ENCODE data around the gene CDC45. TPM values are rescaled to one million over a fixed set of nuclear protein-coding genes. Genes with fewer than 3 reads are reported as not detected.

CDC45 gene
- total and polyA plus RNA-seq, 5 experiments from 2014 or later: 0.69 to 2.7 (median 1.5) TPM; not detected in 1

DNA sequence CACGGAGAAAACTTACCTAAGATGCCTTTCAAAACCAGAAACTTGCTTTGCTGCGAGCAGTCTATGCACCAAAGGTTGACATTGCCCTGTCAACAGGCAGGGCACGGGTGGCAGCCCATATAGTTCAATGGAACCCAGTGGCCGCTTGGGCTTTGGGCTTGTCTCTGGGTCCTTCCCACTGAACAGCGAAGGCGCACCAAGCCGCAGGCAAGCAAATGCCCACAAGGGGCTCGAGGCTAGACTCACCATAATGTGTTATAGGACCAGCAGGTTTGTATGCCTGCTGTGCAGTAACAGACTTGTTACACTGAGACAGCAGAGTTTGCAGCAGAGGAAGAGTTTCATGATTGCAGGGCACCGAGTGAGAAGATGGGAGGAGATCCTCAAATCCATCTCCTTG is 24.1 kb downstream of the CDC45 start:
- Mint-ChIP-seq H3K27ac (no peak overlapping the region), H3K27me3 (no peaks in the 10 kb centered on the region), H3K36me3 (no peaks in the 10 kb centered on the region), H3K4me1 (peaks cover 14 to 23% (median 15%) of the 10 kb centered on the region in 4 donors), H3K9me3 (no peaks in the 10 kb centered on the region), H3K4me3 (no peak overlapping the region)
- DNase-seq (no peak), ATAC-seq (no peak)
- POLR2A ChIA-PET: no interaction called here

DNA sequence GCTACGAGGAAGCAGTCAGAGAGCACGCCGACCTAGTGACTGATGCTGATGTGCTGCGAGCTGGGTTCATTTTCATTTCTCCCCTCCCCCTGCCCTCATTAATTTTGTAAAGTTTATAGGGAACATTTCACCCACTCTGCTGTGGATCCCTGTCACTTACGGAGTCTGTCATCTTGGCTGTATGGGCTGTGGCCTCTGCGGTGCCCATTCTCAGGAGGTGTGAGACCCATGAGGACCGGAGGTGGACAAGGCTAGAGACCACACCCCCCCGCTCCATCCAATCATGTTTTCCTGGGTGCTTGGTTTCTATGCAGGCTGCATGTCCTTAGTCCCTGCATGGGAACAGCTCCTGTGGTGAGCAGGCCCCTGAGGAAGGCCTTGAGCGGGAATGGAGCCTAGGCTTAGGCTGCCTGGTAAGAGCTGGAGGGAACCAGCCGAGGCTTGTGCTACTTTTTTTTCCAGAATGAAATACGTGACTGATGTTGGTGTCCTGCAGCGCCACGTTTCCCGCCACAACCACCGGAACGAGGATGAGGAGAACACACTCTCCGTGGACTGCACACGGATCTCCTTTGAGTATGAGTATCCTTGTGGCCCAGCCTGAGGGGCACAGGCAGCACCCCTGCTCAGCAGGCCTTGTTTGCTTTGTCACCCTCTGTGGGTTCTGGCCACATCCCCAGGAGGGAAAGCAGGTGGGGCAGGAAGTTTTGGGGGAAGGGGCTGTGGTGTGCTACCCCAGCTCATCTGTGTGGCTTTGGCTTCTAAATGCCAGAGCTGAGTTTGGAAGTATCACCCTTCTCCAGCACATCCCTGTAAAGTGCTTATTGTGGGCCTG is 25.4 kb downstream of the CDC45 start:
- H3K27me3 Mint-ChIP-seq: no peaks in the 10 kb centered on the region
- ATAC-seq (peak in 1 of 2 donors; percentile 43), DNase-seq (peak in 2 of 10 donors; percentile 23 to 26)
- H3K27ac Mint-ChIP-seq: peak overlapping the region in 6 of 10 donors; percentile 24 to 91 (median 84)
- H3K4me3 Mint-ChIP-seq: peak overlapping the region in 6 of 10 donors; percentile 42 to 64 (median 56)
- peaks cover 12 to 23% (median 15%) of the 10 kb centered on the region in 4 donors for H3K4me1 Mint-ChIP-seq
- no peaks in the 10 kb centered on the region for H3K36me3 Mint-ChIP-seq
- no peaks in the 10 kb centered on the region for H3K9me3 Mint-ChIP-seq
- POLR2A ChIA-PET: no interaction called here

DNA sequence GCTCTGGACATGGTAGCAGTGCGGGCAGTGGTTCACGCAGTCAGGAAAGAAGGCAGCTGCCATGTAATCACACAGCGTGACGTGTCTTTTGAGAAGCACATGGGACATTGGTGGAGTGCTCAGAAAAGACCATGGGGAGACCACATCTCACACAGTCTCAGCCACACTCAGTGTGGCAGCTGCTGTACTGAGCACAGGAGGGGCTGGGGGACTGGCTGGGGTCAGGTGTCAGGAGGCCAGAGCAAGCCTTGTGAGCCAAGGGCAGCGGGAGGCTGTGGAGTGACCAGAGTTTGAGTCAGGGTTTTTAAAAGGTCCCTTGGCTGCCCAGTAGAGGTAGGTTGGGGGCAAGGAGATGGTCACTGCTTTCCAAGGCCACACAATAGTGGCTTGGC is 26.0 kb downstream of the CDC45 start:
- ATAC-seq: peak in 1 of 2 donors; percentile 8
- Mint-ChIP-seq H3K27me3 (no peaks in the 10 kb centered on the region), H3K4me3 (peak overlapping the region in 6 of 10 donors; percentile 22 to 64 (median 56)), H3K27ac (peak overlapping the region in 4 of 10 donors; percentile 82 to 91 (median 88)), H3K4me1 (peaks cover 12 to 23% (median 15%) of the 10 kb centered on the region in 4 donors), H3K36me3 (no peaks in the 10 kb centered on the region), H3K9me3 (no peaks in the 10 kb centered on the region)
- POLR2A ChIA-PET: no interaction called here
- no peak for DNase-seq

- no peaks in the 10 kb centered on the region for H3K27me3 Mint-ChIP-seq
- H3K4me3 Mint-ChIP-seq: peak overlapping the region in 2 of 10 donors; percentile 40 to 64
- no peaks in the 10 kb centered on the region for H3K36me3 Mint-ChIP-seq
- no peak for DNase-seq
- no peak for ATAC-seq
- POLR2A ChIA-PET: interaction anchor here (1.3 kb wide), 1 partner anchor 27 kb away, joined by 3 read pairs; the partner anchor contains the start of gene CDC45
- H3K9me3 Mint-ChIP-seq: no peaks in the 10 kb centered on the region
- peaks cover 12 to 23% (median 15%) of the 10 kb centered on the region in 4 donors for H3K4me1 Mint-ChIP-seq
- peak overlapping the region in 3 of 10 donors; percentile 87 to 91 (median 89) for H3K27ac Mint-ChIP-seq
Observed at GRCh38 chr22:19506212-19506611, 26.5 kb downstream of the CDC45 start.

GRCh38 chr22:19507534-19507861 is 27.8 kb downstream of the CDC45 start:
- Mint-ChIP-seq H3K27ac (peak overlapping the region in 1 of 10 donors; percentile 47), H3K4me1 (peaks cover 12 to 23% (median 15%) of the 10 kb centered on the region in 4 donors)
- POLR2A ChIA-PET: interaction anchor here (1.3 kb wide), 1 partner anchor 28 kb away, joined by 3 read pairs; the partner anchor contains the start of gene CDC45

GRCh38 chr22:19508024-19508776 is 28.5 kb downstream of the CDC45 start:
- ATAC-seq (no peak), DNase-seq (no peak)
- no peak overlapping the region for H3K27ac Mint-ChIP-seq
- POLR2A ChIA-PET: no interaction called here
- no peaks in the 10 kb centered on the region for H3K36me3 Mint-ChIP-seq
- no peaks in the 10 kb centered on the region for H3K9me3 Mint-ChIP-seq
- H3K4me1 Mint-ChIP-seq: peaks cover 12 to 23% (median 15%) of the 10 kb centered on the region in 4 donors
- no peaks in the 10 kb centered on the region for H3K27me3 Mint-ChIP-seq
- no peak overlapping the region for H3K4me3 Mint-ChIP-seq

More at GRCh38 chr22:19507534-19507861, 27.8 kb downstream of the CDC45 start:
- Mint-ChIP-seq H3K9me3 (no peaks in the 10 kb centered on the region), H3K27me3 (no peaks in the 10 kb centered on the region), H3K36me3 (no peaks in the 10 kb centered on the region), H3K4me3 (no peak overlapping the region)
- no peak for DNase-seq
- no peak for ATAC-seq

DNA sequence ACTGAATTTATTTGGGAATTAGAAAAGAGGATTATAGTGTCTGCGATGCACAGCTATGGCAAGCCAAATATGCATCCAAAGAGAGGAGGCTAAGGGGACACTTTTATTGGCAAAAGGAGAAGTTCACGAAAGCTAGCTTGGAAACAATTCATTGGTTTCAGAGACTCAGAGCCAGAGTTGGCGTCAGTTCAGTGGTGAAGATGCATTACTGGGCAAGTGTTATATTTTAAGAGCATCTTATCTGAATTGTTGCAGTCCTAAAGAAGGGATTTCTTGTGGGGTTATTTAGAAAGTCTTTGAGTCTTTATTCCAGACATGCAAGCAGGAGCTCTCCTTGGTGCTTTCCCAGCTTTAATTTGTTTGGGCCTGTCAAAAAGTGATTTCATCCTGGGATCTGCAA is 29.5 kb downstream of the CDC45 start:
- Mint-ChIP-seq H3K36me3 (peaks cover 0 to 5% (median 0%) of the 10 kb centered on the region in 3 donors), H3K4me3 (no peak overlapping the region), H3K27me3 (no peaks in the 10 kb centered on the region), H3K27ac (peak overlapping the region in 2 of 10 donors; percentile 54 to 75), H3K9me3 (peaks cover 0 to 9% (median 5%) of the 10 kb centered on the region in 9 donors), H3K4me1 (peaks cover 12 to 23% (median 14%) of the 10 kb centered on the region in 4 donors)
- ATAC-seq: no peak
- POLR2A ChIA-PET: no interaction called here
- DNase-seq: no peak

DNA sequence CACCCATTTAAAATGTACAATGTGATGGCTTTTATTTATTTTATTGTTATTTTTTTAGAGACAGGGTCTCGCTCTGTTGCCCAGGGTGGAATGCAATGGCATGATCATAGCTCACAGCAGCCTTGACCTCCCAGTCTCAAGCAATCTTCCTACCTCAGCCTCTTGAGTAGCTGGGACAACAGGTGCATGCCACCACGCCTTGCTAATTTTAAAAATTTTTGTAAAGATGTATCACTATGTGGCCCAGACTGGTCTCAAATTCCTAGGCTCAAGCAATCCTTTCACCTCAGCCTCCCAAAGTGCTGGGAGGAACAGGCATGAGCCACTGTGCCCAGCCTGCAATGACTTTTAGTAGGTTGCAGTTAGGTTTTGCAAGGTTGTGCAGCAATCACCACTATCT is 30.2 kb downstream of the CDC45 start:
- Mint-ChIP-seq H3K4me1 (peaks cover 11 to 22% (median 14%) of the 10 kb centered on the region in 4 donors), H3K9me3 (peaks cover 0 to 10% (median 5%) of the 10 kb centered on the region in 9 donors), H3K4me3 (no peak overlapping the region), H3K27me3 (no peaks in the 10 kb centered on the region), H3K27ac (no peak overlapping the region), H3K36me3 (peaks cover 0 to 5% (median 0%) of the 10 kb centered on the region in 3 donors)
- POLR2A ChIA-PET: no interaction called here
- ATAC-seq (no peak), DNase-seq (no peak)

GRCh38 chr22:19510919-19511341 is 31.2 kb downstream of the CDC45 start:
- POLR2A ChIA-PET: no interaction called here
- DNase-seq: no peak
- no peak overlapping the region for H3K4me3 Mint-ChIP-seq
- peaks cover 0 to 5% (median 0%) of the 10 kb centered on the region in 3 donors for H3K36me3 Mint-ChIP-seq
- ATAC-seq: no peak
- H3K9me3 Mint-ChIP-seq: peaks cover 0 to 10% (median 5%) of the 10 kb centered on the region in 9 donors
- peaks cover 2 to 12% (median 8%) of the 10 kb centered on the region in 4 donors for H3K4me1 Mint-ChIP-seq
- no peak overlapping the region for H3K27ac Mint-ChIP-seq
- no peaks in the 10 kb centered on the region for H3K27me3 Mint-ChIP-seq

- Mint-ChIP-seq H3K9me3 (peaks cover 0 to 10% (median 5%) of the 10 kb centered on the region in 9 donors), H3K27ac (peak overlapping the region in 1 of 10 donors; percentile 33), H3K36me3 (peaks cover 0 to 5% (median 0%) of the 10 kb centered on the region in 3 donors), H3K4me3 (no peak overlapping the region), H3K27me3 (no peaks in the 10 kb centered on the region), H3K4me1 (peaks cover 0 to 5% (median 4%) of the 10 kb centered on the region in 4 donors)
- DNase-seq: no peak
- POLR2A ChIA-PET: no interaction called here
- ATAC-seq: no peak
Observed at GRCh38 chr22:19513823-19514222, 34.1 kb downstream of the CDC45 start.

DNA sequence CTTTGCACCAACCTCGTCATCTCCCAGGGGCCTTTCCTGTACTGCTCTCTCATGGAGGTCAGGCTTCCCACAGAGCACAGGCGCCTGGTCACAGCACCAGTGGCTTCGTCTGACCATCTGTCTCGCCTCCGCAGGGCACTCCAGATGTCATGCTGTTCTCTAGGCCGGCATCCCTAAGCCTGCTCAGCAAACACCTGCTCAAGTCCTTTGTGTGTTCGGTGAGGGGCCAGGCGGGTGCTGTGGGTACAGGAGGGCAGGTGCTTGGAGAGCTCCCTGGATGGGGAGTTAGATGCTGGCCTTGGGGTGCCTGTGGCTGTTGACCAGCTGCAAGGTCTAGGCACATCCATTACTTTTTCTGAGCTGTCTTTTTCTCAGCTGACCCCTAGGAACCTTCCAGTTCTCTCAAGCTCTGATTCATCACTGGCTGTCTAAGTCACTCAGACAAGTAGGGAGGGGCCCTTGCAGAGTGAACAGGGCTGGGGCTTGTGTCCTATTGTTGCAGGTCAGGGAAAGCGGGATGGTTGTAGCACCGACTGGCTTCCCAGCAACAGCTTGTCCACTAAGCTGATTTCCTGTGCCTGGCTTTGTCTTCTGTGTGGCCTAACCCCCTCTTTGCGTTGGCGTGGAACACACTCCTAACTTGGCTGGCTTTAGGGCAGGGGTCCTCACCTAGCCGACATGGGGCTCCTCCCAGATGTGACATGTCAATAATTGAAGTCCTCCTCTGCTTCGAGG is 35.3 kb downstream of the CDC45 start:
- Mint-ChIP-seq H3K27me3 (no peaks in the 10 kb centered on the region), H3K36me3 (peaks cover 0 to 5% (median 0%) of the 10 kb centered on the region in 3 donors), H3K27ac (peak overlapping the region in 2 of 10 donors; percentile 2 to 67), H3K4me3 (no peak overlapping the region), H3K9me3 (peaks cover 0 to 10% (median 5%) of the 10 kb centered on the region in 9 donors), H3K4me1 (peaks cover 0 to 5% (median 4%) of the 10 kb centered on the region in 4 donors)
- ATAC-seq (no peak), DNase-seq (no peak)
- POLR2A ChIA-PET: no interaction called here
